ENCODE data around the gene FAXC. TPM values are rescaled to one million over a fixed set of nuclear protein-coding genes. Genes with fewer than 3 reads are reported as not detected.

FAXC gene
- total RNA-seq, 1 experiment from 2014 or later = 12.9 TPM

DNA sequence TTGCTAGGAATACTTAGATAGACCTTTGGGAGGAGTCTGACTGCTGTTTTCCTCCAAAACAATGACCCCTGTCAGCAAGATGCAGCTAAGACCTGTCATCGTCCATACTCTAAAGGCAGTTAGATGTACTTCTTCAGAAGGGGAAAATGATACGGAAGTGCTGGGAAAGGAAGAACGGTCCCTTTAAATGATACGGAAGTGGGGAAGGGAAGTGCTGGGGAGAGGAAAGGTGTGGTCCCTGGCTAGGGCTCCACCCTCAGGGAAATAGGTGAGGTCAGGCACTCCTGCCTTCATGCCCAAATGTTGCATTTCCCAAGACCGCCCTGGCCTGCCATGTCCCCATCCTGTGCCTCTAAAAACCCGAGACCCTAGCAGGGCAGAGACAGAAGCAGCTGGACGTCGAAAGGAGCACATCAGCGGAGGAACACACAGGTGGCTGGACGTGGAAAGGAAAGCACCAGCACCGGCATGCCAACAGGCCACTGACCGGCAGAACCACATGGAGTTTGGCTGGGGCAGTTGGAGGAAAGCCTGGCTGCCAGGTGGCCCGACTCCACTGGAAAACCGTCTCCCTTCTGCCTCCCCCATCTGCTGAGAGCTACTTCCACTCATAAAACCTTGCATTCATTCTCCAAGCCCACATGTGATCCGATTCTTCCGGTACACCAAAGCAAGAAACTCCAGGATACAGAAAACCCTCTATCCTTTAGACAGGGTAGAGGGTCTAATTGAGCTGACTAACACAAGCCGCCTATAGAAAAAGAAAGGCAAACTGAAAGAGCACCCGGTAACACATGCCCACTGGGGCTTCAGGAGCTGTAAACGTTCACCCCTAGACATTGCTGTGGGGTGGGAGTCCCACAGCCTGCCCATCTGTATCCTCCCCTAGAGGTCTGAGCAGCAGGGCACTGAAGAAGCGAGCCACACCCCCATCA, 94.6 kb downstream of the FAXC start (continued):
- no peak for TF ChIP-seq ZNF138 (CRISPR knock-in tag; conservative IDR thresholded peaks at IDR 0.05)
- TF ChIP-seq, protein P1, sequence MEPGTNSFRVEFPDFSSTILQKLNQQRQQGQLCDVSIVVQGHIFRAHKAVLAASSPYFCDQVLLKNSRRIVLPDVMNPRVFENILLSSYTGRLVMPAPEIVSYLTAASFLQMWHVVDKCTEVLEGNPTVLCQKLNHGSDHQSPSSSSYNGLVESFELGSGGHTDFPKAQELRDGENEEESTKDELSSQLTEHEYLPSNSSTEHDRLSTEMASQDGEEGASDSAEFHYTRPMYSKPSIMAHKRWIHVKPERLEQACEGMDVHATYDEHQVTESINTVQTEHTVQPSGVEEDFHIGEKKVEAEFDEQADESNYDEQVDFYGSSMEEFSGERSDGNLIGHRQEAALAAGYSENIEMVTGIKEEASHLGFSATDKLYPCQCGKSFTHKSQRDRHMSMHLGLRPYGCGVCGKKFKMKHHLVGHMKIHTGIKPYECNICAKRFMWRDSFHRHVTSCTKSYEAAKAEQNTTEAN (CRISPR knock-in tag; IDR thresholded peaks at IDR 0.05) = no peak
- TF ChIP-seq, protein P2, sequence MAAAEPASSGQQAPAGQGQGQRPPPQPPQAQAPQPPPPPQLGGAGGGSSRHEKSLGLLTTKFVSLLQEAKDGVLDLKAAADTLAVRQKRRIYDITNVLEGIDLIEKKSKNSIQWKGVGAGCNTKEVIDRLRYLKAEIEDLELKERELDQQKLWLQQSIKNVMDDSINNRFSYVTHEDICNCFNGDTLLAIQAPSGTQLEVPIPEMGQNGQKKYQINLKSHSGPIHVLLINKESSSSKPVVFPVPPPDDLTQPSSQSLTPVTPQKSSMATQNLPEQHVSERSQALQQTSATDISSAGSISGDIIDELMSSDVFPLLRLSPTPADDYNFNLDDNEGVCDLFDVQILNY (CRISPR knock-in tag; IDR thresholded peaks at IDR 0.05) = no peak
- no peak for TF ChIP-seq GRHL2 (CRISPR knock-in tag; IDR thresholded peaks at IDR 0.05; ENCODE audit: insufficient replicate concordance, severe bottlenecking)
- no peak for TF ChIP-seq ESRRA (CRISPR knock-in tag; IDR thresholded peaks at IDR 0.05; ENCODE audit: borderline replicate concordance)
- TF ChIP-seq, protein P3, sequence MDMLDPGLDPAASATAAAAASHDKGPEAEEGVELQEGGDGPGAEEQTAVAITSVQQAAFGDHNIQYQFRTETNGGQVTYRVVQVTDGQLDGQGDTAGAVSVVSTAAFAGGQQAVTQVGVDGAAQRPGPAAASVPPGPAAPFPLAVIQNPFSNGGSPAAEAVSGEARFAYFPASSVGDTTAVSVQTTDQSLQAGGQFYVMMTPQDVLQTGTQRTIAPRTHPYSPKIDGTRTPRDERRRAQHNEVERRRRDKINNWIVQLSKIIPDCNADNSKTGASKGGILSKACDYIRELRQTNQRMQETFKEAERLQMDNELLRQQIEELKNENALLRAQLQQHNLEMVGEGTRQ (CRISPR knock-in tag; IDR thresholded peaks at IDR 0.05) = no peak
- TF ChIP-seq HMGA2 (CRISPR knock-in tag; IDR thresholded peaks at IDR 0.05) = no peak

DNA sequence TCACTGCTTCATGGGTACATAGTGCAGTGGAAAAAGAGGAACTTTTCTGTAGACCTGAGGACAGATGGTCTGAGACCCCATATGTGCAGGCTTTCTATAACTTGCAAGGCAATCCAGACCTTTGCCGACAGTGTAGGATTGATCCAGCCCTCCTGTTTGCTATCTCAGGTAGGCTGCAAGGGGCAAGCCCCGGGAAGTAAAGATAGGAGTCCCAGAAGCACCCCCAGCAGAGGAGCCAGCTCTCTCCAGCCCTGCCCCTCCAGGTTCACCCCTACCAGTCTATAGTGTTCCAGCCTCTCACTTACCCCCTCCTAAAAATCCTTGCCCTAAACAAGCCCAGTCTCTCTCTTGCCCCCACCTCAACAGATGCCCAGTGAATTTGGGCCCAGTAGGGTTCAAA, 96.2 kb downstream of the FAXC start:
- ATAC-seq (no peak), DNase-seq (ENCODE audit: low spot score) (no peak)
- Mint-ChIP-seq H3K4me1 (no peaks in the 10 kb centered on the region; the same call in 1 of the 2 replicates), H3K4me3 (no peak overlapping the region), H3K27me3 (ENCODE audit: low read depth) (peaks cover 3% of the 10 kb centered on the region), H3K9me3 (peaks cover 3% of the 10 kb centered on the region; the same call in 1 of the 2 replicates), H3K27ac (no peak overlapping the region), H3K36me3 (no peaks in the 10 kb centered on the region)
- TF ChIP-seq NFYB (CRISPR knock-in tag; conservative IDR thresholded peaks at IDR 0.05; ENCODE audit: low read depth) (no peak), NFE2L1 (CRISPR knock-in tag; IDR thresholded peaks at IDR 0.05) (no peak), JUN (CRISPR knock-in tag; IDR thresholded peaks at IDR 0.05) (no peak), NR1H2 (CRISPR knock-in tag; IDR thresholded peaks at IDR 0.05) (no peak), ESRRA (CRISPR knock-in tag; IDR thresholded peaks at IDR 0.05; ENCODE audit: borderline replicate concordance) (no peak), ZNF121 (CRISPR knock-in tag; IDR thresholded peaks at IDR 0.05) (no peak), ZNF138 (CRISPR knock-in tag; conservative IDR thresholded peaks at IDR 0.05) (no peak), ZNF263 (CRISPR knock-in tag; IDR thresholded peaks at IDR 0.05; ENCODE audit: low read depth) (no peak), CREB1 (CRISPR knock-in tag; IDR thresholded peaks at IDR 0.05) (no peak)
- TF ChIP-seq, protein P2 (CRISPR knock-in tag; IDR thresholded peaks at IDR 0.05) = no peak
- TF ChIP-seq, protein P4, sequence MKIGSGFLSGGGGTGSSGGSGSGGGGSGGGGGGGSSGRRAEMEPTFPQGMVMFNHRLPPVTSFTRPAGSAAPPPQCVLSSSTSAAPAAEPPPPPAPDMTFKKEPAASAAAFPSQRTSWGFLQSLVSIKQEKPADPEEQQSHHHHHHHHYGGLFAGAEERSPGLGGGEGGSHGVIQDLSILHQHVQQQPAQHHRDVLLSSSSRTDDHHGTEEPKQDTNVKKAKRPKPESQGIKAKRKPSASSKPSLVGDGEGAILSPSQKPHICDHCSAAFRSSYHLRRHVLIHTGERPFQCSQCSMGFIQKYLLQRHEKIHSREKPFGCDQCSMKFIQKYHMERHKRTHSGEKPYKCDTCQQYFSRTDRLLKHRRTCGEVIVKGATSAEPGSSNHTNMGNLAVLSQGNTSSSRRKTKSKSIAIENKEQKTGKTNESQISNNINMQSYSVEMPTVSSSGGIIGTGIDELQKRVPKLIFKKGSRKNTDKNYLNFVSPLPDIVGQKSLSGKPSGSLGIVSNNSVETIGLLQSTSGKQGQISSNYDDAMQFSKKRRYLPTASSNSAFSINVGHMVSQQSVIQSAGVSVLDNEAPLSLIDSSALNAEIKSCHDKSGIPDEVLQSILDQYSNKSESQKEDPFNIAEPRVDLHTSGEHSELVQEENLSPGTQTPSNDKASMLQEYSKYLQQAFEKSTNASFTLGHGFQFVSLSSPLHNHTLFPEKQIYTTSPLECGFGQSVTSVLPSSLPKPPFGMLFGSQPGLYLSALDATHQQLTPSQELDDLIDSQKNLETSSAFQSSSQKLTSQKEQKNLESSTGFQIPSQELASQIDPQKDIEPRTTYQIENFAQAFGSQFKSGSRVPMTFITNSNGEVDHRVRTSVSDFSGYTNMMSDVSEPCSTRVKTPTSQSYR (CRISPR knock-in tag; IDR thresholded peaks at IDR 0.05) = no peak
- ChIA-PET POLR2A (no interaction called here), CTCF (no interaction called here)

DNA sequence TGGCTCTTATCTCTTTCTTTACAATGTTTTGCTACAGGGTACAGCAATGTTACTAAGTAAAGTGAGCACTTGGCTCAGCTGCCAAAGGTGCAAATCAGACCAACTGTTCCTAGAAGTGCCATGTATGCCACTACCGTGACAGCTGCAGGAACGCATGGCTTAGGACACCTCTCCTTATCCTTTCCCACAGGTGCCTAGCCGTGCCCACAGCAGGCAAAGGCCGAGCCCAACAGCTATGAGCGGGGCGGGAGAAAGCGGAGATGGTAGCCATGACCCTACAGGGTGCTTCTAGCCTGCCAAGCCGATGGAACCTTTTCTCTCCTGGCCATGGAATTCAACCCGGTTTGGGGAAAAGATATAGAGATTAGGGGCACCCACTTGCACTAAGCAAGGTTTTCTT, 97.1 kb downstream of the FAXC start:
- peaks cover 3% of the 10 kb centered on the region; the same call in 1 of the 2 replicates for H3K9me3 Mint-ChIP-seq
- POLR2A ChIA-PET = no interaction called here
- no peak overlapping the region for H3K4me3 Mint-ChIP-seq
- H3K27me3 Mint-ChIP-seq (ENCODE audit: low read depth) = peaks cover 3% of the 10 kb centered on the region
- H3K36me3 Mint-ChIP-seq = no peaks in the 10 kb centered on the region
- ATAC-seq (no peak), DNase-seq (ENCODE audit: low spot score) (no peak)
- CTCF ChIA-PET = no interaction called here
- no peaks in the 10 kb centered on the region; the same call in 1 of the 2 replicates for H3K4me1 Mint-ChIP-seq
- H3K27ac Mint-ChIP-seq = no peak overlapping the region
- TF ChIP-seq ZNF138 (CRISPR knock-in tag; conservative IDR thresholded peaks at IDR 0.05) = no peak
- TF ChIP-seq JUN (CRISPR knock-in tag; IDR thresholded peaks at IDR 0.05) = no peak
- TF ChIP-seq, protein P1 (CRISPR knock-in tag; IDR thresholded peaks at IDR 0.05) = no peak
- TF ChIP-seq, protein P5, sequence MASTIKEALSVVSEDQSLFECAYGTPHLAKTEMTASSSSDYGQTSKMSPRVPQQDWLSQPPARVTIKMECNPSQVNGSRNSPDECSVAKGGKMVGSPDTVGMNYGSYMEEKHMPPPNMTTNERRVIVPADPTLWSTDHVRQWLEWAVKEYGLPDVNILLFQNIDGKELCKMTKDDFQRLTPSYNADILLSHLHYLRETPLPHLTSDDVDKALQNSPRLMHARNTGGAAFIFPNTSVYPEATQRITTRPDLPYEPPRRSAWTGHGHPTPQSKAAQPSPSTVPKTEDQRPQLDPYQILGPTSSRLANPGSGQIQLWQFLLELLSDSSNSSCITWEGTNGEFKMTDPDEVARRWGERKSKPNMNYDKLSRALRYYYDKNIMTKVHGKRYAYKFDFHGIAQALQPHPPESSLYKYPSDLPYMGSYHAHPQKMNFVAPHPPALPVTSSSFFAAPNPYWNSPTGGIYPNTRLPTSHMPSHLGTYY (CRISPR knock-in tag; IDR thresholded peaks at IDR 0.05) = no peak
- TF ChIP-seq, protein P2 (CRISPR knock-in tag; IDR thresholded peaks at IDR 0.05) = no peak
- no peak for TF ChIP-seq ZNF671 (CRISPR knock-in tag; IDR thresholded peaks at IDR 0.05)
- TF ChIP-seq, protein P6, sequence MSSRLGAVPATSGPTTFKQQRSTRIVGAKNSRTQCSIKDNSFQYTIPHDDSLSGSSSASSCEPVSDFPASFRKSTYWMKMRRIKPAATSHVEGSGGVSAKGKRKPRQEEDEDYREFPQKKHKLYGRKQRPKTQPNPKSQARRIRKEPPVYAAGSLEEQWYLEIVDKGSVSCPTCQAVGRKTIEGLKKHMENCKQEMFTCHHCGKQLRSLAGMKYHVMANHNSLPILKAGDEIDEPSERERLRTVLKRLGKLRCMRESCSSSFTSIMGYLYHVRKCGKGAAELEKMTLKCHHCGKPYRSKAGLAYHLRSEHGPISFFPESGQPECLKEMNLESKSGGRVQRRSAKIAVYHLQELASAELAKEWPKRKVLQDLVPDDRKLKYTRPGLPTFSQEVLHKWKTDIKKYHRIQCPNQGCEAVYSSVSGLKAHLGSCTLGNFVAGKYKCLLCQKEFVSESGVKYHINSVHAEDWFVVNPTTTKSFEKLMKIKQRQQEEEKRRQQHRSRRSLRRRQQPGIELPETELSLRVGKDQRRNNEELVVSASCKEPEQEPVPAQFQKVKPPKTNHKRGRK (CRISPR knock-in tag; IDR thresholded peaks at IDR 0.05; ENCODE audit: borderline replicate concordance) = no peak
